PC-3 (cell line): ENCODE results near the gene NPBWR2. TPM values are rescaled to one million over a fixed set of nuclear protein-coding genes. Genes with fewer than 3 reads are reported as not detected.

Experiments used
- ATAC-seq: fragments of 200-7000 bp; cut with Tn5 transposase; 2 replicates; pipeline ENCODE4 v1.9.1; 2020; ENCODE audit warnings: mild to moderate bottlenecking, moderate library complexity
- BruUV-seq: library from RNA; stranded (reverse); fragments of 400-500 nt; replicated peaks from 2 replicates; lab custom pipeline; 2021; lab: Mats Ljungman, UMichigan
- CTCF ChIA-PET: fragments of 300-600 bp; sonication (Branson Sonifier 250); formaldehyde crosslinking; loops from one replicate; lab custom pipeline; 2022; ENCODE audit warnings: antibody characterized with exemption; lab: Charles Lee
- POLR2A ChIA-PET: fragments of 300-600 bp; sonication (Branson Sonifier 250); formaldehyde crosslinking; loops from one replicate; lab custom pipeline; 2022; ENCODE audit warnings: antibody characterized with exemption; ENCODE audit not compliant: unreplicated experiment; lab: Charles Lee
- DNase-seq: peaks from one replicate; pipeline ENCODE4 v3.0.0-alpha.2; 2015
- H2AFZ ChIP-seq: fragments of 300-600 bp; sonication (generic); 2 replicates; pipeline ENCODE4 v1.6.0; 2016; ENCODE audit warnings: antibody characterized with exemption, low read length
- H3F3A ChIP-seq: fragments of 300-600 bp; sonication (generic); one replicate; pipeline ENCODE4 v1.6.0; 2017; ENCODE audit warnings: antibody characterized with exemption, low read length, control low read depth, mild to moderate bottlenecking; ENCODE audit not compliant: unreplicated experiment
- H3K27ac ChIP-seq: fragments of 300-600 bp; sonication (generic); 2 replicates; pipeline ENCODE4 v1.5.1; 2016; ENCODE audit warnings: mild to moderate bottlenecking, low read length
- H3K27me3 ChIP-seq: fragments of 300-600 bp; sonication (generic); 2 replicates; pipeline ENCODE4 v1.6.1; 2016; ENCODE audit warnings: low read length, mixed read lengths
- H3K36me3 ChIP-seq: fragments of 300-600 bp; sonication (generic); 2 replicates; pipeline ENCODE4 v1.6.1; 2016; ENCODE audit warnings: low read depth, mixed run types, low read length, mixed read lengths
- H3K4me1 ChIP-seq: fragments of 300-600 bp; sonication (generic); 2 replicates; pipeline ENCODE4 v1.5.1; 2016; ENCODE audit warnings: low read length; ENCODE audit not compliant: insufficient read depth
- H3K4me2 ChIP-seq: fragments of 300-600 bp; sonication (generic); 2 replicates; pipeline ENCODE4 v1.6.0; 2016; ENCODE audit warnings: low read length
- H3K4me3 ChIP-seq: fragments of 300-600 bp; sonication (generic); 2 replicates; pipeline ENCODE4 v1.5.1; 2016; ENCODE audit warnings: mild to moderate bottlenecking, low read length, mixed read lengths
- H3K79me2 ChIP-seq: fragments of 300-600 bp; sonication (generic); 2 replicates; pipeline ENCODE4 v1.6.1; 2017; ENCODE audit warnings: low read length, mixed read lengths
- H3K9ac ChIP-seq: fragments of 300-600 bp; sonication (generic); 2 replicates; pipeline ENCODE4 v1.6.0; 2016; ENCODE audit warnings: mild to moderate bottlenecking, low read length
- H3K9me2 ChIP-seq: fragments of 300-600 bp; sonication (generic); replicated peaks from 2 replicates; pipeline ENCODE4 v1.6.1; 2016; ENCODE audit warnings: mixed run types, low read length, mixed read lengths
- H3K9me3 ChIP-seq: fragments of 300-600 bp; sonication (generic); 2 replicates; pipeline ENCODE4 v1.6.1; 2016; ENCODE audit warnings: low read length, mixed read lengths
- H4K20me1 ChIP-seq: fragments of 300-600 bp; sonication (generic); 2 replicates; pipeline ENCODE4 v1.6.1; 2016; ENCODE audit warnings: low read length, mixed read lengths
- EZH2 ChIP-seq: fragments of 300-600 bp; sonication (generic); IDR thresholded peaks from one replicate; pipeline ENCODE4 v1.6.1; 2017; ENCODE audit warnings: antibody characterized with exemption, mild to moderate bottlenecking, low read length; ENCODE audit not compliant: unreplicated experiment
- EZH2phosphoT487 ChIP-seq: fragments of 300-600 bp; sonication (generic); IDR thresholded peaks from 2 replicates; pipeline ENCODE4 v1.6.1; 2018; ENCODE audit warnings: mild to moderate bottlenecking, antibody characterized with exemption, low read length, borderline replicate concordance
- intact Hi-C: fragments of 100-400 bp; cut with micrococcal nuclease; formaldehyde crosslinking; loops from 2 replicates; pipeline ENCODE4 v1.9.0; 2023
- total RNA-seq: library from RNA; depleted of rRNA; stranded (reverse); fragments of >200 nt; gene quantifications from 2 replicates; pipeline ENCODE4 v1.2.3, GENCODE V29; 2014
- TF ChIP-seq, protein P1 (sequence below): fragments of 300-600 bp; sonication (generic); conservative IDR thresholded peaks from 2 replicates; pipeline ENCODE4 v1.5.1; 2017; ENCODE audit warnings: antibody characterized with exemption, low read depth, mild to moderate bottlenecking, low read length

Gene NPBWR2
- total RNA-seq, 1 experiment from 2014 or later, result not detected

DNA sequence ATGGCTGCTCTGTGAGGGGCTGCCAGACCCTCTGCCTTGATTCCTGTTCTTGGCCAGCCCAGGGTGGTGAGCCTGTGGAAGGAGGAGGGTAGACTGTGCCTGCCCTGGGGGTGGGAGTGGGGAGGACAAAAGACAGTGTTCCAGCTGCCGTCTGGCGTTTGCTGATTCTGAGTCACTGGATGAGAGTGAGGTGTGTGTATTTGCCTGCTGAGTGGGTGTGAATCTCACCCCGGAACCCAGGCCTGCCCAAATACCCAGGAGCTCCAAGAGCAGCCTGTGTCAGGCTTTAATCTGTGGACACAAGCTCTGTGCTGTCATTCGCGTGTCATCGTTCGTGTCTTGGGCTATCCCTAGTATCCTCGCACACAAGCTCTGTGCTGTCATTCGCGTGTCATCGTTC lies 20.6 kb downstream of the NPBWR2 start:
- Histone ChIP-seq H4K20me1 (no peaks in the 10 kb centered on the region), H3K36me3 (no peaks in the 10 kb centered on the region), H3K4me3 (no peak overlapping the region), H3K9me2 (no peaks in the 10 kb centered on the region), H3K4me1 (peaks cover 17% of the 10 kb centered on the region), H3K79me2 (no peaks in the 10 kb centered on the region), H3F3A (no peaks in the 10 kb centered on the region), H3K9me3 (no peaks in the 10 kb centered on the region), H3K4me2 (peak overlapping the region; percentile 33; the same call in 1 of the 2 replicates), H2AFZ (no peak overlapping the region), H3K27ac (peak overlapping the region; percentile 47), H3K9ac (peak overlapping the region; percentile 22; the same call in 1 of the 2 replicates), H3K27me3 (no peaks in the 10 kb centered on the region)
- ChIA-PET CTCF (interaction anchor here (0.6 kb wide), 1 partner anchor 32 kb away, joined by 3 read pairs; no protein-coding TSS in a partner anchor), POLR2A (interaction anchor here (0.6 kb wide), 1 partner anchor 54 kb away, joined by 3 read pairs; no protein-coding TSS in a partner anchor)
- no TSS peak for BruUV-seq
- ATAC-seq, result peak; percentile 79
- intact Hi-C loops, result no loop called here
- DNase-seq, result peak; percentile 74
- no peak for TF ChIP-seq EZH2
- TF ChIP-seq, protein P1, sequence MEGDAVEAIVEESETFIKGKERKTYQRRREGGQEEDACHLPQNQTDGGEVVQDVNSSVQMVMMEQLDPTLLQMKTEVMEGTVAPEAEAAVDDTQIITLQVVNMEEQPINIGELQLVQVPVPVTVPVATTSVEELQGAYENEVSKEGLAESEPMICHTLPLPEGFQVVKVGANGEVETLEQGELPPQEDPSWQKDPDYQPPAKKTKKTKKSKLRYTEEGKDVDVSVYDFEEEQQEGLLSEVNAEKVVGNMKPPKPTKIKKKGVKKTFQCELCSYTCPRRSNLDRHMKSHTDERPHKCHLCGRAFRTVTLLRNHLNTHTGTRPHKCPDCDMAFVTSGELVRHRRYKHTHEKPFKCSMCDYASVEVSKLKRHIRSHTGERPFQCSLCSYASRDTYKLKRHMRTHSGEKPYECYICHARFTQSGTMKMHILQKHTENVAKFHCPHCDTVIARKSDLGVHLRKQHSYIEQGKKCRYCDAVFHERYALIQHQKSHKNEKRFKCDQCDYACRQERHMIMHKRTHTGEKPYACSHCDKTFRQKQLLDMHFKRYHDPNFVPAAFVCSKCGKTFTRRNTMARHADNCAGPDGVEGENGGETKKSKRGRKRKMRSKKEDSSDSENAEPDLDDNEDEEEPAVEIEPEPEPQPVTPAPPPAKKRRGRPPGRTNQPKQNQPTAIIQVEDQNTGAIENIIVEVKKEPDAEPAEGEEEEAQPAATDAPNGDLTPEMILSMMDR, result no peak
- TF ChIP-seq EZH2phosphoT487, result no peak

DNA sequence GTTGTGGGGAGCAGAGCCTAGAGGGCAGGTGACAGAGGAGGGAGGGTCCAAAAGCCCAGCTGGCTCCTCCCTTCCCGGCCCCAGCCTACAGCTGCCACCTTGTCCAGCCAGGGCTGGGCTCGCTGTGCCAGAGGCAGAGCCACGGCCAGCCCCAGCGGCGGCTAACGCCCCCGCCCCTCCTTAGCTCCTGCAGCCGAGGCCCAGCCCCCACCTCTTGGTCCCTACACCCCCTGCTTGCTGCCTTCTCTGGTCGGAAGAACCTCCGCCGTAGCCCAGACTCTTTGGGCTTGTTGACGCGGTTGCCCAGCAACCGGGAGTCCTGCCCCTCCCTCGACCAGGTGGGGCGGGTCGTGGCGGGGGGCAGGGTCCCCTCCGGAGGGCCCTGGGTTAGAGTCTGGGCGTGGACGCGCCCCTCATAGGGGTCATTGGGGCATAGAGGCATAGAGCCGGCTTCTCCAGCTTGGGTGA lies 22.6 kb downstream of the NPBWR2 start:
- ChIA-PET POLR2A (no interaction called here), CTCF (no interaction called here)
- peak overlapping the region; percentile 99; the same call in 1 of the 2 replicates for H3K4me2 ChIP-seq
- no peak overlapping the region for H3K9ac ChIP-seq
- no peaks in the 10 kb centered on the region for H3F3A ChIP-seq
- no peak overlapping the region for H3K27ac ChIP-seq
- no peaks in the 10 kb centered on the region for H3K27me3 ChIP-seq
- no peak overlapping the region for H3K4me3 ChIP-seq
- H2AFZ ChIP-seq, result no peak overlapping the region
- no peaks in the 10 kb centered on the region for H3K79me2 ChIP-seq
- no peaks in the 10 kb centered on the region for H3K36me3 ChIP-seq
- H4K20me1 ChIP-seq, result no peaks in the 10 kb centered on the region
- no TSS peak for BruUV-seq
- ATAC-seq, result no peak
- no peak for DNase-seq
- no peak for TF ChIP-seq EZH2phosphoT487
- no peak for TF ChIP-seq EZH2
- TF ChIP-seq, protein P1, result no peak
- no peaks in the 10 kb centered on the region for H3K9me3 ChIP-seq
- intact Hi-C loops, result no loop called here
- no peaks in the 10 kb centered on the region for H3K9me2 ChIP-seq
- peaks cover 17% of the 10 kb centered on the region for H3K4me1 ChIP-seq
